Activated naive CD4-positive, alpha-beta T cell treated with anti-CD3 and anti-CD28 coated beads, Interleukin-2, amount 10 ng/mL, durations not matched to agents 7 days and 5 days (primary cell): ENCODE data around the gene ETF1.
A peak's percentile ranks its signal among the peaks of the same experiment; 100 is the strongest.

Experiments used
- CTCF ChIA-PET: fragments of 350-600 bp; sonication (Branson Sonifier 250); formaldehyde crosslinking; loops from one replicate; lab custom pipeline; 2021; ENCODE audit warnings: antibody characterized with exemption; lab: Charles Lee
- DNase-seq: peaks from one replicate; pipeline ENCODE4 v3.0.0-alpha.2; 2020
- H3K27ac Mint-ChIP-seq: one replicate; pipeline ENCODE4 v1.8.0; 2021; ENCODE audit warnings: mild to moderate bottlenecking, moderate library complexity, mixed read lengths
- H3K27me3 Mint-ChIP-seq: one replicate; pipeline ENCODE4 v1.8.0; 2021; ENCODE audit warnings: mild to moderate bottlenecking, mixed read lengths
- H3K36me3 Mint-ChIP-seq: one replicate; pipeline ENCODE4 v1.8.0; 2021; ENCODE audit warnings: mixed read lengths
- H3K4me1 Mint-ChIP-seq: one replicate; pipeline ENCODE4 v1.8.0; 2021; ENCODE audit warnings: mixed read lengths
- H3K4me3 Mint-ChIP-seq: one replicate; pipeline ENCODE4 v1.8.0; 2021; ENCODE audit warnings: mild to moderate bottlenecking, moderate library complexity, mixed read lengths
- H3K9me3 Mint-ChIP-seq: one replicate; pipeline ENCODE4 v1.8.0; 2021; ENCODE audit warnings: mixed read lengths

Gene ETF1

DNA sequence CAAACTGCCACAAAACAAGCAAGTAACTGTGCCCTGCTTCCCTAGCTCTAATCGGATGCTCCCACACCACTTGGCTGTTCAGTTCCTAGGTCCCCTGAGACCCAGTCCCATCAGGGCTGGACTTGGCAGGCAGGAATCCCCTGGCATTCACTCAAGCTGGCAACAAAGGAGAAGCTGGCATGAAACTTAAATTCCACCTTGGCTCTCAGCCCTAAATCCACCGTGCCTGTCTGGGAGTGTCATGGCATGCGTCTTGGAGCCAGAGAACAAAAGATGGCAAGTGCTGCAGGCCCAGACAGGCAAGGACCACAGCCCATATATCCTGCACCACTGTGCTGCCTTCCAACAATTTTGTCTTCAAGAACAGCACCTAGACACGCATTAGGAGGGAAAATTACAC, 38.2 kb downstream of the ETF1 start:
- Mint-ChIP-seq H3K27me3 (no peaks in the 10 kb centered on the region), H3K27ac (no peak overlapping the region), H3K9me3 (no peaks in the 10 kb centered on the region), H3K4me3 (no peak overlapping the region), H3K4me1 (no peaks in the 10 kb centered on the region), H3K36me3 (peaks cover 23% of the 10 kb centered on the region)
- CTCF ChIA-PET = interaction anchor here (1.3 to 5.9 kb wide), 9 partner anchors 8 to 56 kb away, joined by 3 to 114 read pairs (median 11); partner anchors contain the start of gene EGR1
- DNase-seq = no peak

- Mint-ChIP-seq H3K4me3 (no peak overlapping the region), H3K36me3 (peaks cover 17% of the 10 kb centered on the region), H3K27me3 (peaks cover 4% of the 10 kb centered on the region), H3K4me1 (no peaks in the 10 kb centered on the region), H3K9me3 (no peaks in the 10 kb centered on the region), H3K27ac (no peak overlapping the region)
- CTCF ChIA-PET = interaction anchor here (0.6 to 5.9 kb wide), 26 partner anchors 9 to 323 kb away, joined by 3 to 114 read pairs (median 4); partner anchors contain the start of gene EGR1
- peak; percentile 46 for DNase-seq
Measured at GRCh38 chr5:138503487-138504270, 39.4 kb downstream of the ETF1 start.

GRCh38 chr5:138502521-138502920, 40.5 kb downstream of the ETF1 start:
- Mint-ChIP-seq H3K27ac (no peak overlapping the region), H3K4me1 (no peaks in the 10 kb centered on the region), H3K4me3 (no peak overlapping the region), H3K27me3 (peaks cover 9% of the 10 kb centered on the region), H3K36me3 (peaks cover 6% of the 10 kb centered on the region), H3K9me3 (no peaks in the 10 kb centered on the region)
- DNase-seq = no peak
- CTCF ChIA-PET = interaction anchor here (1.0 to 5.9 kb wide), 11 partner anchors 9 to 322 kb away, joined by 3 to 114 read pairs (median 7); partner anchors contain the start of gene EGR1

DNA sequence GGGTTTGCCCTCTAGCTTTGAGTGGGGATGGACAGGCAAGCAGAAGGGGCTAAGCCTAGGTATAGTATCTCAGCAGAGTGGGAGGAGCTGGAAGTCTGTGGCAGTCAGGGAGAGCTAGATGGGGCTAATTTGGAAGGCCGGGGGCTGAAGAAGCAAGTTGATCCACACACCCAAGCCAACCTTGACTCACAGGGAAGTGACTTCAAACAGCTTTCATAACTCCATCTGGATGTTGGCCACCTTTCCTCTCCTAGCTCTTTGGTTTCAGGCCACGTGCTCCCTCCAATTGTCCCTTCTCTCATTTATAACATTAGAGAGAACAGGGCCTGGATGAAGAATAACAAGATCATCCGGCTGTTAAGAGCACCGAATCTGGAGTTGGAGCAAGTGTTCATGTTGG, 40.9 kb downstream of the ETF1 start:
- Mint-ChIP-seq H3K4me1 (no peaks in the 10 kb centered on the region), H3K27ac (no peak overlapping the region), H3K36me3 (peaks cover 2% of the 10 kb centered on the region), H3K4me3 (no peak overlapping the region), H3K9me3 (no peaks in the 10 kb centered on the region), H3K27me3 (peaks cover 10% of the 10 kb centered on the region)
- CTCF ChIA-PET = interaction anchor here (1.4 to 5.9 kb wide), 7 partner anchors 9 to 67 kb away, joined by 3 to 114 read pairs (median 13); partner anchors contain the start of gene EGR1
- DNase-seq = no peak

DNA sequence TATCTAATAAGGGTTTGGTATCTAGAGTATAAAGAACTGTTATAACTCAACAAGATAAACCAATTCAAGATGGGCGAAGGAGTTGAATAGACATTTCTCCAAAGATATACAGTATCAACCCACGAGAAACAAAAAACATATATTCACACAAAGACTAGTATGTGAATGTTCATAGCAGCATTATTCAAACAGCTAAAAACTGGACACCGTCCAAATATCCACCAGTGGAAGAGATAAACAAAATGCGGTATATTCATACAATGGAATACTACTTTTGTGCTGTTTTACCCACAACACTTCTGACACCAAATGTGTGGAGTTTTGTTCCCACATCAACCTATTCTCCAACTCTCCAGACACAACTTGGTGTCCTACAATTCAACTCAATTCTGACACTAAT, 44.7 kb downstream of the ETF1 start:
- CTCF ChIA-PET = interaction anchor here (3.9 kb wide), 1 partner anchor 33 kb away, joined by 15 read pairs; the partner anchor contains the start of gene EGR1
- no peaks in the 10 kb centered on the region for H3K9me3 Mint-ChIP-seq
- no peak overlapping the region for H3K27ac Mint-ChIP-seq
- H3K4me3 Mint-ChIP-seq = no peak overlapping the region
- no peaks in the 10 kb centered on the region for H3K4me1 Mint-ChIP-seq
- H3K36me3 Mint-ChIP-seq = no peaks in the 10 kb centered on the region
- peaks cover 34% of the 10 kb centered on the region for H3K27me3 Mint-ChIP-seq
- DNase-seq = no peak

DNA sequence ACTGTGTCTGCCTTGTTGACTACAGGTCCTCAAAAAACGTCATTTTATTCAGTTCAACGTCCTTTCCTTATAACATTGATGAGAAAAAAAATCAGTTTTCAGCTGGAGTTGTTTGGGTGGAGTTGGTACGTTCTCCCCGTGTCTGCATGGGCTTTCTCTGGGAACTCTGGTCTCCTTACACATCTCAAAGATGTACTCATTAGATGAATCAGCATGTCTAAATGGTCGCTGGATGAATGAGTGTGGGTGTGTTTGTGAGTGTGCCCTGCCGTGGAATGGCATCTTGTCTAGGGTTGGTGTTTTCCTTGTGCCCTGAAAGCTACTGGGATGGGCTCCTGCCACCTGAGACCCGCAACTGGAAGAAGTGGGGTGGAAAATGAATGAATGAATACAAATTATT, 47.7 kb downstream of the ETF1 start:
- Mint-ChIP-seq H3K4me3 (no peak overlapping the region), H3K36me3 (no peaks in the 10 kb centered on the region)

DNA sequence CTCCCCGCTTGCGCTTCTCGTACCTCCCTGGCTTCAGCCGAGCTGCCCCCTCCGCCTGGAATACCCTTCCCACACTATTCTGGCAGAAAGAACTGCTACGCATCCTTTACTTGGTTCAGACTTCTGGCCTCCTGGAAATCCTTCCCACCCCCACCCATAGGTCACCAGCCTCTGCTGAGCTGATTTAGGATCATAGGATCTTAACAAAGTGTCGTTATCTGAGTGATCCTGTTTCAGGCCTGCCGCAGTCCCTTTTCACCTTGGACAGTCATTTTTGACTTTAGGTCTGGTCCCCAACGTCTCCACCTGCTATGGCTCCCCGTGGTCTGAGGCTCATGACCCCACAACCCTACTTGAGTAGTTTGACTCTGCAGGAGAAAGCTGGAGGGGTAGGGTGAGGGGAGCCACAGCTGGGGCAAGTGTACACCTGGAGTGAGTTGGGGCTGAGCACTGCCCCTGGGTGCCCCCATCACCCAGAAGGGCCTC, 50.4 kb downstream of the ETF1 start:
- H3K27ac Mint-ChIP-seq = no peak overlapping the region
- DNase-seq = no peak
- H3K36me3 Mint-ChIP-seq = no peaks in the 10 kb centered on the region
- no peaks in the 10 kb centered on the region for H3K9me3 Mint-ChIP-seq
- H3K4me3 Mint-ChIP-seq = peak overlapping the region; percentile 80
- peaks cover 10% of the 10 kb centered on the region for H3K4me1 Mint-ChIP-seq
- H3K27me3 Mint-ChIP-seq = peaks cover 80% of the 10 kb centered on the region
- CTCF ChIA-PET = interaction anchor here (1.0 to 2.2 kb wide), 5 partner anchors 11 to 54 kb away, joined by 3 to 20 read pairs (median 4); partner anchors contain the start of gene EGR1

More for the DNA sequence above, 47.7 kb downstream of the ETF1 start:
- Mint-ChIP-seq H3K4me1 (peaks cover 10% of the 10 kb centered on the region), H3K27ac (no peak overlapping the region), H3K9me3 (no peaks in the 10 kb centered on the region), H3K27me3 (peaks cover 61% of the 10 kb centered on the region)
- no peak for DNase-seq
- CTCF ChIA-PET = interaction anchor here (2.2 kb wide), 1 partner anchor 46 kb away, joined by 7 read pairs; no protein-coding TSS in a partner anchor

DNA sequence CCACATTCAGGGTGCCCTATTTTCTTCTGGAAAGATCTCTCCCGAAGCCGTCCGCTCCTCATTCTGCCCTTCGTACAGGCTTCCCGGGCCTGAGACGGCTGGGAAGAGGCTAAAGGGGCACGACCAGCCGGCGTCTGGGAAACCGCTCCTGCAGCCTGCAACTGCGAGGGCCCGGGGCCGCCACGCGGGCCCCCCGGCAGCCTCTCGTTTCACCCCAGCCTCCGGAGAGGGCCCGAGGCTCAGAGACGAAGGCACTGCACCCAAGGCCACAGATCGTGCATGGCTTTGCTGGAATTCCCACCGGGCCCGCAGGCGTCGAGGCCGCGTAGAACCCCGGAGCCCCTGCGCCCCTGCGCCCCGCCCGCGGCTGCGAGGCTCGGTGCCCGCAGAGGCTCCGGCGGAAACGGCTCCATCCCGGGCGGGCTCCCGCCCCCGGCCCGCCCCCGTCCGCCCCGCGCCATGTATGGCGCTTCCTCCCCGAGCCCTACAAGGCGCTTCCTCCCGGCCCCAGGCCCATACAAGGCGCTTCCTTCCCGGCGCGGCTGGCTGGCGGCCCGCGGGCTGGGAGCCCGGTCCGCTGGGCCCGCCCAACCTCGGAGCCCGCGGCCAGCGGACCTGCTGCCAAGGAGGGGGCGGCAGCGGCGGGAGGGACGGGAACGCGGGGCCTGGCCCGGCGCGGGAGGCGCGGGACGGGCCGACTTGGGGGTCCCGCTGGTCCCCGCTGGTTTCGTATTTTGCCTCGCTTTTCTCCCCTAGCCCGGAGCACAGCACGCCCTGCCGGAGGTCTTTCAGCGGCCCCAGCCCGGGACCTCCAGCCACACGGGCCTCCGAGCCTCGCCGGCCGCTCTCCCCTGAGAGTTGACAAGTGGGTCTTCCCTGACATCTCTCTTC, 51.1 kb downstream of the ETF1 start:
- no peak overlapping the region for H3K27ac Mint-ChIP-seq
- H3K4me1 Mint-ChIP-seq = peaks cover 10% of the 10 kb centered on the region
- no peaks in the 10 kb centered on the region for H3K36me3 Mint-ChIP-seq
- H3K4me3 Mint-ChIP-seq = peak overlapping the region; percentile 80
- H3K9me3 Mint-ChIP-seq = no peaks in the 10 kb centered on the region
- CTCF ChIA-PET = interaction anchor here (1.0 to 1.3 kb wide), 3 partner anchors 42 to 55 kb away, joined by 3 to 4 read pairs (median 3); no protein-coding TSS in a partner anchor
- H3K27me3 Mint-ChIP-seq = peaks cover 82% of the 10 kb centered on the region
- peak; percentile 91 for DNase-seq

- Mint-ChIP-seq H3K4me3 (peak overlapping the region; percentile 15), H3K9me3 (no peaks in the 10 kb centered on the region), H3K4me1 (peaks cover 10% of the 10 kb centered on the region), H3K27me3 (peaks cover 83% of the 10 kb centered on the region), H3K27ac (no peak overlapping the region), H3K36me3 (no peaks in the 10 kb centered on the region)
- CTCF ChIA-PET = interaction anchor here (0.7 kb wide), 1 partner anchor 1644 kb away, joined by 3 read pairs; no protein-coding TSS in a partner anchor
- DNase-seq = no peak
Measured at GRCh38 chr5:138491284-138491648, 51.8 kb downstream of the ETF1 start.

DNA sequence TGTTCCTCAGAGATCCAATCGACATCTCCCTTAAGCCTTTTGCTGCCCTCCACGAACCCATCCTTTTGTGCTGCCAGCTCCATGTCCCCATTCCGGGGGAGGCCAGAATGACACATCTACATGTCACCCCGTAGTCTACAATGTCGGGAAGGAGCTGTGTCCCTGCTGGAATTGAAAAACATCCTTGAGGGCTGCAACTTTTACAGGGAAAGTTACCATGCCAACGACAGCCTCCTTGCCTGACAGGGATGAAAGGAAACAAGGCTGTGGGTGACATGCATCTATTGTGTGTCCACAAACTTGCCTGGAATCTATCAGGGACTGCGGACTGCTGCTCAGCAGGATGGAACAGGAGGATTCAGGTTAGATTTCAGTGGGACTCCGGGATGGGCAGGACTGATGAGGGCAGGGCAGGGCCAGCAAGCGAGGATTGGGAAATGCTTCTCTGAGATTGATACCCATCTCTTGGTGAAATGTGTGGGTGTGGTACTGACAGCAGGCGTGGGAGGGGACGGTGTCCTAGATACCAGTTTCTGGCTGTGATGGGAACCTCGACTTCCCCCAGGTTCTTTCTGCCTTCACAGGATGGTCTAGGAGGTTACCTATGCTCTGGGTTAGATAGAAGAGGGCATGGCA, 52.3 kb downstream of the ETF1 start:
- no peak for DNase-seq
- H3K27me3 Mint-ChIP-seq = peaks cover 88% of the 10 kb centered on the region
- H3K4me1 Mint-ChIP-seq = peaks cover 10% of the 10 kb centered on the region
- H3K4me3 Mint-ChIP-seq = no peak overlapping the region
- no peak overlapping the region for H3K27ac Mint-ChIP-seq
- no peaks in the 10 kb centered on the region for H3K36me3 Mint-ChIP-seq
- CTCF ChIA-PET = interaction anchor here (0.7 kb wide), 1 partner anchor 1645 kb away, joined by 3 read pairs; no protein-coding TSS in a partner anchor
- no peaks in the 10 kb centered on the region for H3K9me3 Mint-ChIP-seq

DNA sequence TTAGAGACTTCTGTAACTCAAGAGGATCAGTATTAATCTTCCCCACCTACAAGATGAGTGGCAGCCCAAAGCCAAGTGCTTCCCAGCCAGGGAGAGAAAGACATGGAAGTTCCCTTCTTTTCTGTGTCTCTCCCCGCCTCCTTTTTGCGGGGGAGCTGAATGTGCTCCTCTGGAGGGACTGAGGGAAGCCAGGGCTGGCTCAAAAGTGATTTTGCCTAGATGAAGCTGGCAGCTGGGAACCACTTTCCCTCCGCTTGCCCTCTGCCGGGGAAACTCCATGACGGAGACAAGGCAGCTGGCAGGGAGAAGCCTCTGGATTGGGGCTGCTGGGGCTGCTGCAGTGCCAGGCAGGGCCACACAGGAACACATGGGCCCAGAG, 53.4 kb downstream of the ETF1 start:
- H3K4me1 Mint-ChIP-seq = peaks cover 10% of the 10 kb centered on the region
- peaks cover 85% of the 10 kb centered on the region for H3K27me3 Mint-ChIP-seq
- no peak for DNase-seq
- CTCF ChIA-PET = no interaction called here
- H3K9me3 Mint-ChIP-seq = no peaks in the 10 kb centered on the region
- H3K36me3 Mint-ChIP-seq = no peaks in the 10 kb centered on the region
- no peak overlapping the region for H3K27ac Mint-ChIP-seq
- no peak overlapping the region for H3K4me3 Mint-ChIP-seq

GRCh38 chr5:138488481-138488945, 54.5 kb downstream of the ETF1 start:
- Mint-ChIP-seq H3K27ac (no peak overlapping the region), H3K4me3 (no peak overlapping the region), H3K27me3 (peaks cover 76% of the 10 kb centered on the region), H3K4me1 (peaks cover 10% of the 10 kb centered on the region), H3K36me3 (no peaks in the 10 kb centered on the region), H3K9me3 (no peaks in the 10 kb centered on the region)
- CTCF ChIA-PET = interaction anchor here (1.5 kb wide), 1 partner anchor 20 kb away, joined by 3 read pairs; no protein-coding TSS in a partner anchor
- DNase-seq = no peak

GRCh38 chr5:138482638-138483037, 60.4 kb downstream of the ETF1 start:
- H3K27ac Mint-ChIP-seq = no peak overlapping the region
- no peaks in the 10 kb centered on the region for H3K4me1 Mint-ChIP-seq
- H3K9me3 Mint-ChIP-seq = no peaks in the 10 kb centered on the region
- H3K36me3 Mint-ChIP-seq = no peaks in the 10 kb centered on the region
- no peak overlapping the region for H3K4me3 Mint-ChIP-seq
- peaks cover 30% of the 10 kb centered on the region for H3K27me3 Mint-ChIP-seq
- CTCF ChIA-PET = no interaction called here
- no peak for DNase-seq
